Measurements from ENCODE around the gene MYRF. TPM values are rescaled to one million over a fixed set of nuclear protein-coding genes. Genes with fewer than 3 reads are reported as not detected.

MYRF gene
- total and polyA plus RNA-seq, 2 of the 13 experiments (the other 11 are each of a cell fraction or from before 2014, with no cell fraction given): 10.2 to 25.9 TPM

DNA sequence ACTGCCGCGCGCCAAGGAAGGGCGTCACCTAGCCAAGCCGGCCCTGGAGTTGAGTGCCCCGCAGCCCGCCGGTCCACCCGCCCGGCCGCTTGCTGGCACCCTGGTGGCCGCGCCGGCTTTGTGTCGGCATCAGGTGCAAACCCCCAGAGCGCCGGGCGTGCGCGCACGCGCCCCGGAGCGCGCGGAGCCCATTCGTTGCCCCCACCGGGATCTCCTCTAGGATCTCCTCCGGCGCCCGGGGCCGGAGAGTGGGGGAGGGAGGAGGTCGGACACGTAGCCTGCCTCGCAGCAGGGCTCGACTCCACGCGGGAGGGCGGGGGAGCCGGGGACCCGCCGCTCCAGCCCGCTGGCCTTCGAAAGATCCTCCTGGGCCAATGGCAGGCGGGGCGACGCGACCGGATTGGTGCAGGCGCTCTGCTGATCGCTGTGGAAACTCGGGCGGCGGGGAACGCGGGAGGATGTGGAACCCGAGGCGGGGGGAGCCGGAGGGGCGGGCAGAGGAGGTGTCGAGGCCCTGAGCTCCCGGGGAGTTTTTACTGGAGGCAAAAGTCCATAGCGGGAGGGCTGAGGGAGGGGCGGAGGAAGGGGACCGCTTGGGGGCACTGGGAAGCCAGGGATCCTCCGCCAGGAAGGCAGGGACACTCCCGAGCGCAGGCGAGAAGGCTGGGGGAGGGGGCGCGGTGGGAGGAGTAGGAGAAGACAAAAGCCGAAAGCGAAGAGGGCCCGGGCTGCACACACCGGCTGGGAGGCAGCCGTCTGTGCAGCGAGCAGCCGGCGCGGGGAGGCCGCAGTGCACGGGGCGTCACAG, 75.3 kb downstream of the MYRF start, which contains the start of gene FADS2 (continued):
- TF ChIP-seq, protein P1, sequence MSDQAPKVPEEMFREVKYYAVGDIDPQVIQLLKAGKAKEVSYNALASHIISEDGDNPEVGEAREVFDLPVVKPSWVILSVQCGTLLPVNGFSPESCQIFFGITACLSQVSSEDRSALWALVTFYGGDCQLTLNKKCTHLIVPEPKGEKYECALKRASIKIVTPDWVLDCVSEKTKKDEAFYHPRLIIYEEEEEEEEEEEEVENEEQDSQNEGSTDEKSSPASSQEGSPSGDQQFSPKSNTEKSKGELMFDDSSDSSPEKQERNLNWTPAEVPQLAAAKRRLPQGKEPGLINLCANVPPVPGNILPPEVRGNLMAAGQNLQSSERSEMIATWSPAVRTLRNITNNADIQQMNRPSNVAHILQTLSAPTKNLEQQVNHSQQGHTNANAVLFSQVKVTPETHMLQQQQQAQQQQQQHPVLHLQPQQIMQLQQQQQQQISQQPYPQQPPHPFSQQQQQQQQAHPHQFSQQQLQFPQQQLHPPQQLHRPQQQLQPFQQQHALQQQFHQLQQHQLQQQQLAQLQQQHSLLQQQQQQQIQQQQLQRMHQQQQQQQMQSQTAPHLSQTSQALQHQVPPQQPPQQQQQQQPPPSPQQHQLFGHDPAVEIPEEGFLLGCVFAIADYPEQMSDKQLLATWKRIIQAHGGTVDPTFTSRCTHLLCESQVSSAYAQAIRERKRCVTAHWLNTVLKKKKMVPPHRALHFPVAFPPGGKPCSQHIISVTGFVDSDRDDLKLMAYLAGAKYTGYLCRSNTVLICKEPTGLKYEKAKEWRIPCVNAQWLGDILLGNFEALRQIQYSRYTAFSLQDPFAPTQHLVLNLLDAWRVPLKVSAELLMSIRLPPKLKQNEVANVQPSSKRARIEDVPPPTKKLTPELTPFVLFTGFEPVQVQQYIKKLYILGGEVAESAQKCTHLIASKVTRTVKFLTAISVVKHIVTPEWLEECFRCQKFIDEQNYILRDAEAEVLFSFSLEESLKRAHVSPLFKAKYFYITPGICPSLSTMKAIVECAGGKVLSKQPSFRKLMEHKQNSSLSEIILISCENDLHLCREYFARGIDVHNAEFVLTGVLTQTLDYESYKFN (CRISPR knock-in tag; conservative IDR thresholded peaks at IDR 0.05): peak; percentile 76
- 0 out of 2 replicates have a peak, but pooled peaks have one; percentile 10 for TF ChIP-seq PHF21A (CRISPR knock-in tag; IDR thresholded peaks at IDR 0.05)
- TF ChIP-seq SCMH1 (CRISPR knock-in tag; IDR thresholded peaks at IDR 0.05; ENCODE audit: borderline replicate concordance): no peak
- TF ChIP-seq, protein P2, sequence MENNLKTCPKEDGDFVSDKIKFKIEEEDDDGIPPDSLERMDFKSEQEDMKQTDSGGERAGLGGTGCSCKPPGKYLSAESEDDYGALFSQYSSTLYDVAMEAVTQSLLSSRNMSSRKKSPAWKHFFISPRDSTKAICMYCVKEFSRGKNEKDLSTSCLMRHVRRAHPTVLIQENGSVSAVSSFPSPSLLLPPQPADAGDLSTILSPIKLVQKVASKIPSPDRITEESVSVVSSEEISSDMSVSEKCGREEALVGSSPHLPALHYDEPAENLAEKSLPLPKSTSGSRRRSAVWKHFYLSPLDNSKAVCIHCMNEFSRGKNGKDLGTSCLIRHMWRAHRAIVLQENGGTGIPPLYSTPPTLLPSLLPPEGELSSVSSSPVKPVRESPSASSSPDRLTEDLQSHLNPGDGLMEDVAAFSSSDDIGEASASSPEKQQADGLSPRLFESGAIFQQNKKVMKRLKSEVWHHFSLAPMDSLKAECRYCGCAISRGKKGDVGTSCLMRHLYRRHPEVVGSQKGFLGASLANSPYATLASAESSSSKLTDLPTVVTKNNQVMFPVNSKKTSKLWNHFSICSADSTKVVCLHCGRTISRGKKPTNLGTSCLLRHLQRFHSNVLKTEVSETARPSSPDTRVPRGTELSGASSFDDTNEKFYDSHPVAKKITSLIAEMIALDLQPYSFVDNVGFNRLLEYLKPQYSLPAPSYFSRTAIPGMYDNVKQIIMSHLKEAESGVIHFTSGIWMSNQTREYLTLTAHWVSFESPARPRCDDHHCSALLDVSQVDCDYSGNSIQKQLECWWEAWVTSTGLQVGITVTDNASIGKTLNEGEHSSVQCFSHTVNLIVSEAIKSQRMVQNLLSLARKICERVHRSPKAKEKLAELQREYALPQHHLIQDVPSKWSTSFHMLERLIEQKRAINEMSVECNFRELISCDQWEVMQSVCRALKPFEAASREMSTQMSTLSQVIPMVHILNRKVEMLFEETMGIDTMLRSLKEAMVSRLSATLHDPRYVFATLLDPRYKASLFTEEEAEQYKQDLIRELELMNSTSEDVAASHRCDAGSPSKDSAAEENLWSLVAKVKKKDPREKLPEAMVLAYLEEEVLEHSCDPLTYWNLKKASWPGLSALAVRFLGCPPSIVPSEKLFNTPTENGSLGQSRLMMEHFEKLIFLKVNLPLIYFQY (CRISPR knock-in tag; IDR thresholded peaks at IDR 0.05; ENCODE audit: borderline replicate concordance): no peak
- 0 out of 2 replicates have a peak, but pooled peaks have one; percentile 47 for TF ChIP-seq ZBTB3 (CRISPR knock-in tag; IDR thresholded peaks at IDR 0.05; ENCODE audit: borderline replicate concordance, low read depth)
- TF ChIP-seq, protein P3, sequence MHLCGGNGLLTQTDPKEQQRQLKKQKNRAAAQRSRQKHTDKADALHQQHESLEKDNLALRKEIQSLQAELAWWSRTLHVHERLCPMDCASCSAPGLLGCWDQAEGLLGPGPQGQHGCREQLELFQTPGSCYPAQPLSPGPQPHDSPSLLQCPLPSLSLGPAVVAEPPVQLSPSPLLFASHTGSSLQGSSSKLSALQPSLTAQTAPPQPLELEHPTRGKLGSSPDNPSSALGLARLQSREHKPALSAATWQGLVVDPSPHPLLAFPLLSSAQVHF (CRISPR knock-in tag; IDR thresholded peaks at IDR 0.05): 0 out of 2 replicates have a peak, but pooled peaks have one; percentile 45
- TF ChIP-seq ZSCAN21 (CRISPR knock-in tag; IDR thresholded peaks at IDR 0.05; ENCODE audit: borderline replicate concordance): peak; percentile 42; the same call in 1 of the 2 replicates
- no peak for TF ChIP-seq ZFP1 (CRISPR knock-in tag; IDR thresholded peaks at IDR 0.05)
- no peak for TF ChIP-seq ZBTB21 (CRISPR knock-in tag; IDR thresholded peaks at IDR 0.05)
- TF ChIP-seq, protein P4, sequence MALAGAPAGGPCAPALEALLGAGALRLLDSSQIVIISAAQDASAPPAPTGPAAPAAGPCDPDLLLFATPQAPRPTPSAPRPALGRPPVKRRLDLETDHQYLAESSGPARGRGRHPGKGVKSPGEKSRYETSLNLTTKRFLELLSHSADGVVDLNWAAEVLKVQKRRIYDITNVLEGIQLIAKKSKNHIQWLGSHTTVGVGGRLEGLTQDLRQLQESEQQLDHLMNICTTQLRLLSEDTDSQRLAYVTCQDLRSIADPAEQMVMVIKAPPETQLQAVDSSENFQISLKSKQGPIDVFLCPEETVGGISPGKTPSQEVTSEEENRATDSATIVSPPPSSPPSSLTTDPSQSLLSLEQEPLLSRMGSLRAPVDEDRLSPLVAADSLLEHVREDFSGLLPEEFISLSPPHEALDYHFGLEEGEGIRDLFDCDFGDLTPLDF (CRISPR knock-in tag; IDR thresholded peaks at IDR 0.05): peak; percentile 77; the same call in 1 of the 2 replicates
- no peak for TF ChIP-seq SALL2 (CRISPR knock-in tag; IDR thresholded peaks at IDR 0.05)
- no peak for TF ChIP-seq FOXP1 (IDR thresholded peaks at IDR 0.05)
- TF ChIP-seq FOXP1 (CRISPR knock-in tag; IDR thresholded peaks at IDR 0.05): no peak; the same call in 1 of the 2 replicates
- TF ChIP-seq, protein P5, sequence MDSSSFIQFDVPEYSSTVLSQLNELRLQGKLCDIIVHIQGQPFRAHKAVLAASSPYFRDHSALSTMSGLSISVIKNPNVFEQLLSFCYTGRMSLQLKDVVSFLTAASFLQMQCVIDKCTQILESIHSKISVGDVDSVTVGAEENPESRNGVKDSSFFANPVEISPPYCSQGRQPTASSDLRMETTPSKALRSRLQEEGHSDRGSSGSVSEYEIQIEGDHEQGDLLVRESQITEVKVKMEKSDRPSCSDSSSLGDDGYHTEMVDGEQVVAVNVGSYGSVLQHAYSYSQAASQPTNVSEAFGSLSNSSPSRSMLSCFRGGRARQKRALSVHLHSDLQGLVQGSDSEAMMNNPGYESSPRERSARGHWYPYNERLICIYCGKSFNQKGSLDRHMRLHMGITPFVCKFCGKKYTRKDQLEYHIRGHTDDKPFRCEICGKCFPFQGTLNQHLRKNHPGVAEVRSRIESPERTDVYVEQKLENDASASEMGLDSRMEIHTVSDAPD (CRISPR knock-in tag; IDR thresholded peaks at IDR 0.05): 0 out of 2 replicates have a peak, but pooled peaks have one; percentile 68
- TF ChIP-seq FIP1L1 (IDR thresholded peaks at IDR 0.05; ENCODE audit: borderline replicate concordance, insufficient read depth, low read depth, low read length): no peak
- TF ChIP-seq SIX4 (CRISPR knock-in tag; IDR thresholded peaks at IDR 0.05): no peak
- no peak for TF ChIP-seq TEAD3 (CRISPR knock-in tag; optimal IDR thresholded peaks at IDR 0.05; ENCODE audit: borderline replicate concordance)
- TF ChIP-seq ETV5 (CRISPR knock-in tag; IDR thresholded peaks at IDR 0.05; ENCODE audit: borderline replicate concordance): no peak; the same call in 1 of the 2 replicates

Measured in HepG2 (cell line).